ENCODE data around the gene PLEKHS1.

Gene PLEKHS1

GRCh38 chr10:113709221-113709838 is 42.2 kb upstream of the PLEKHS1 start:
- Histone ChIP-seq H3K36me3 (no peaks in the 10 kb centered on the region), H3K27ac (no peak overlapping the region), H3K4me3 (ENCODE audit: low read depth, low read length) (no peak overlapping the region), H3K9me3 (ENCODE audit: severe bottlenecking) (no peaks in the 10 kb centered on the region), H3K27me3 (ENCODE audit: insufficient read depth, low read depth, severe bottlenecking) (no peaks in the 10 kb centered on the region)
- DNase-seq, result no peak
- no peak for TF ChIP-seq CTCF (IDR thresholded peaks at IDR 0.05; ENCODE audit: low read depth, low read length)

GRCh38 chr10:113711142-113711541 is 40.3 kb upstream of the PLEKHS1 start:
- no peak for TF ChIP-seq CTCF (IDR thresholded peaks at IDR 0.05; ENCODE audit: low read depth, low read length)
- no peaks in the 10 kb centered on the region for H3K36me3 ChIP-seq
- no peaks in the 10 kb centered on the region for H3K27me3 ChIP-seq (ENCODE audit: insufficient read depth, low read depth, severe bottlenecking)
- no peak for DNase-seq
- H3K9me3 ChIP-seq (ENCODE audit: severe bottlenecking), result no peaks in the 10 kb centered on the region
- H3K4me3 ChIP-seq (ENCODE audit: low read depth, low read length), result no peak overlapping the region
- no peak overlapping the region for H3K27ac ChIP-seq

GRCh38 chr10:113712024-113712423 is 39.5 kb upstream of the PLEKHS1 start:
- TF ChIP-seq CTCF (IDR thresholded peaks at IDR 0.05; ENCODE audit: low read depth, low read length), result no peak
- H3K4me3 ChIP-seq (ENCODE audit: low read depth, low read length), result no peak overlapping the region
- no peak for DNase-seq
- no peaks in the 10 kb centered on the region for H3K9me3 ChIP-seq (ENCODE audit: severe bottlenecking)
- H3K36me3 ChIP-seq, result no peaks in the 10 kb centered on the region
- no peak overlapping the region for H3K27ac ChIP-seq
- H3K27me3 ChIP-seq (ENCODE audit: insufficient read depth, low read depth, severe bottlenecking), result no peaks in the 10 kb centered on the region

- no peaks in the 10 kb centered on the region for H3K27me3 ChIP-seq (ENCODE audit: insufficient read depth, low read depth, severe bottlenecking)
- no peaks in the 10 kb centered on the region for H3K9me3 ChIP-seq (ENCODE audit: severe bottlenecking)
- H3K36me3 ChIP-seq, result no peaks in the 10 kb centered on the region
- no peak for TF ChIP-seq CTCF (IDR thresholded peaks at IDR 0.05; ENCODE audit: low read depth, low read length)
- no peak for DNase-seq
- no peak overlapping the region for H3K27ac ChIP-seq
- H3K4me3 ChIP-seq (ENCODE audit: low read depth, low read length), result no peak overlapping the region
These were observed 38.5 kb upstream of the PLEKHS1 start for GRCh38 chr10:113712755-113713639.

- no peak for TF ChIP-seq CTCF (IDR thresholded peaks at IDR 0.05; ENCODE audit: low read depth, low read length)
These were observed 37.9 kb upstream of the PLEKHS1 start for GRCh38 chr10:113713640-113713982.

More at GRCh38 chr10:113713640-113713982, 37.9 kb upstream of the PLEKHS1 start:
- Histone ChIP-seq H3K27ac (no peak overlapping the region), H3K27me3 (ENCODE audit: insufficient read depth, low read depth, severe bottlenecking) (no peaks in the 10 kb centered on the region), H3K9me3 (ENCODE audit: severe bottlenecking) (no peaks in the 10 kb centered on the region), H3K4me3 (ENCODE audit: low read depth, low read length) (no peak overlapping the region), H3K36me3 (no peaks in the 10 kb centered on the region)
- DNase-seq, result no peak

Data from WERI-Rb-1 (cell line).